K562 (cell line): ENCODE measurements around the gene TTC39A. TPM values are rescaled to one million over a fixed set of nuclear protein-coding genes. Genes with fewer than 3 reads are reported as not detected.

Experiments used
- ARNT ChIP-seq, 2 experiments: fragments of 450-650 bp; IDR thresholded peaks; 2 replicates each; pipeline ENCODE4 v1.6.1; 2016; ENCODE audit warnings: mild to moderate bottlenecking in 1 of 2
- ASH1L ChIP-seq: fragments of 450-650 bp; IDR thresholded peaks from 2 replicates; pipeline ENCODE4 v1.6.1; 2018; ENCODE audit warnings: borderline replicate concordance, mild to moderate bottlenecking, low read depth; ENCODE audit not compliant: partially characterized antibody
- CBFA2T2 ChIP-seq: fragments of 450-650 bp; conservative IDR thresholded peaks from 2 replicates; pipeline ENCODE4 v1.6.1; 2017; ENCODE audit warnings: mild to moderate bottlenecking
- CBFA2T3 ChIP-seq: fragments of 450-650 bp; IDR thresholded peaks from 2 replicates; pipeline ENCODE4 v1.6.1; 2017
- CREBBP ChIP-seq: IDR thresholded peaks from one replicate; pipeline ENCODE4 v1.6.1; 2012; ENCODE audit warnings: low read depth, mild to moderate bottlenecking, control low read depth, inconsistent platforms, low read length
- FOSL1 ChIP-seq: fragments of 200-800 bp; sonication (Bioruptor generic); conservative IDR thresholded peaks from 2 replicates; pipeline ENCODE4 v1.6.1; 2016; ENCODE audit warnings: missing genetic modification characterization, missing compliant biosample characterization
- HNRNPL ChIP-seq: fragments of 200-400 bp; formaldehyde crosslinking; IDR thresholded peaks from 2 replicates; pipeline ENCODE4 v1.6.1; 2017; ENCODE audit warnings: low read depth, mild to moderate bottlenecking, low read length
- IRF2 ChIP-seq: sonication (generic); formaldehyde crosslinking; IDR thresholded peaks from 2 replicates; pipeline ENCODE4 v1.8.1; 2022; ENCODE audit warnings: mild to moderate bottlenecking, missing genetic modification reagents
- NFIC ChIP-seq: fragments of 450-650 bp; IDR thresholded peaks from 2 replicates; pipeline ENCODE4 v1.6.1; 2017; ENCODE audit warnings: mild to moderate bottlenecking, inconsistent platforms
- POLR2AphosphoS5 ChIP-seq: IDR thresholded peaks from 2 replicates; pipeline ENCODE4 v1.6.1; 2011; ENCODE audit warnings: mild to moderate bottlenecking, low read depth, low read length, moderate library complexity; ENCODE audit not compliant: control insufficient read depth, insufficient read depth
- SMARCA5 ChIP-seq: fragments of 450-650 bp; IDR thresholded peaks from 2 replicates; pipeline ENCODE4 v1.6.1; 2016
- TAL1 ChIP-seq: fragments of 450-650 bp; IDR thresholded peaks from 2 replicates; pipeline ENCODE4 v1.6.1; 2016; ENCODE audit warnings: mild to moderate bottlenecking
- TCF3 ChIP-seq: sonication (generic); formaldehyde crosslinking; IDR thresholded peaks from 2 replicates; pipeline ENCODE4 v1.4.0; 2020; ENCODE audit warnings: mild to moderate bottlenecking, missing genetic modification reagents
- TRIM28 ChIP-seq: fragments of 450-650 bp; IDR thresholded peaks from 2 replicates; pipeline ENCODE4 v1.6.1; 2017
- ZNF274 ChIP-seq: IDR thresholded peaks from 2 replicates; pipeline ENCODE4 v1.6.1; 2011; ENCODE audit warnings: low read depth, mild to moderate bottlenecking, low read length, moderate library complexity, borderline replicate concordance
- ZNF592 ChIP-seq: fragments of 450-650 bp; IDR thresholded peaks from 2 replicates; pipeline ENCODE4 v1.6.1; 2017; ENCODE audit warnings: antibody characterized with exemption, mild to moderate bottlenecking
- ZNF699 ChIP-seq: fragments of 250-450 bp; sonication (Bioruptor Pico); IDR thresholded peaks from 2 replicates; pipeline ENCODE4 v1.8.0; 2021; ENCODE audit warnings: mild to moderate bottlenecking, moderate library complexity; ENCODE audit not compliant: insufficient replicate concordance
- ZSCAN29 ChIP-seq: fragments of 450-650 bp; IDR thresholded peaks from 2 replicates; pipeline ENCODE4 v1.6.1; 2017
- polyA plus RNA-seq, 8 experiments: library from polyadenylated mRNA; depleted of rRNA in 4 of 8; stranded (reverse) in 5 of 8; unstranded in 3 of 8; fragments of >200 nt; fragmentation: Nextera tagmentation in 2 of 8; fragmentation: Illumina TruSeq in 1 of 8; extraction: Ambion mirVana in 2 of 8; extraction: Trizol in 1 of 8; gene quantifications; 2 replicates each; pipeline versions ENCODE4 v1.2.1 to v1.2.3, GENCODE V29; 2011 to 2014; ENCODE audit warnings: inconsistent platforms in 1 of 8, missing spikeins in 1 of 8
- total RNA-seq, 7 experiments: library from RNA; depleted of rRNA in 6 of 7; stranded (reverse); fragments of >200 nt in 6 of 7; fragmentation: Illumina TruSeq in 2 of 7; extraction: Trizol in 2 of 7; gene quantifications; 2 replicates each; pipeline versions ENCODE4 v1.2.1 to v1.2.3, GENCODE V29; 2011 to 2021; ENCODE audit warnings: low replicate concordance in 1 of 7
- TF ChIP-seq, protein P1 (sequence below): fragments of 250-450 bp; sonication (Bioruptor Pico); IDR thresholded peaks from 2 replicates; pipeline ENCODE4 v1.4.0; 2020; ENCODE audit warnings: mild to moderate bottlenecking

Gene TTC39A
- total and polyA plus RNA-seq, 9 of the 15 experiments (the other 6 are each of a cell fraction or from before 2014, with no cell fraction given): 0.18 to 0.82 (median 0.35) TPM

- TF ChIP-seq IRF2 (CRISPR knock-in tag) (no peak), TCF3 (CRISPR knock-in tag) (peak; percentile 88), TAL1 (peak; percentile 74), NFIC (peak; percentile 82), HNRNPL (no peak), CBFA2T3 (peak; percentile 90), TRIM28 (peak; percentile 52; the same call in 1 of the 2 replicates), FOSL1 (peak; percentile 99), ZNF699 (CRISPR knock-in tag) (no peak), POLR2AphosphoS5 (peak; percentile 80), ZNF274 (no peak), CBFA2T2 (peak; percentile 80), CREBBP (no peak), SMARCA5 (peak; percentile 87; the same call in 1 of the 2 replicates), ZNF592 (peak; percentile 98), ZSCAN29 (no peak), ARNT (IDR thresholded peaks at IDR 0.05) (peak in 1 of 2 experiments; percentile 80; a peak in 2 of 4 replicates), ASH1L (peak; percentile 27)
- TF ChIP-seq, protein P1, sequence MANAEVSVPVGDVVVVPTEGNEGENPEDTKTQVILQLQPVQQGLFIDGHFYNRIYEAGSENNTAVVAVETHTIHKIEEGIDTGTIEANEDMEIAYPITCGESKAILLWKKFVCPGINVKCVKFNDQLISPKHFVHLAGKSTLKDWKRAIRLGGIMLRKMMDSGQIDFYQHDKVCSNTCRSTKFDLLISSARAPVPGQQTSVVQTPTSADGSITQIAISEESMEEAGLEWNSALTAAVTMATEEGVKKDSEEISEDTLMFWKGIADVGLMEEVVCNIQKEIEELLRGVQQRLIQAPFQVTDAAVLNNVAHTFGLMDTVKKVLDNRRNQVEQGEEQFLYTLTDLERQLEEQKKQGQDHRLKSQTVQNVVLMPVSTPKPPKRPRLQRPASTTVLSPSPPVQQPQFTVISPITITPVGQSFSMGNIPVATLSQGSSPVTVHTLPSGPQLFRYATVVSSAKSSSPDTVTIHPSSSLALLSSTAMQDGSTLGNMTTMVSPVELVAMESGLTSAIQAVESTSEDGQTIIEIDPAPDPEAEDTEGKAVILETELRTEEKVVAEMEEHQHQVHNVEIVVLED: no peak
Measured at GRCh38 chr1:51331206-51332100, 1.1 kb upstream of the TTC39A start (continued).
